ENCODE data around the gene PPCDC. TPM values are rescaled to one million over a fixed set of nuclear protein-coding genes. Genes with fewer than 3 reads are reported as not detected.

Gene PPCDC
- total RNA-seq, 4 donors from 2014 or later, result 6.4 to 8.9 (median 7.4) TPM

GRCh38 chr15:74995182-74995778 is 28.1 kb upstream of the PPCDC start, which contains the start of gene SCAMP5:
Gene SCAMP5 (plus strand): TSS chr15:74995563. CDS start chr15:75011840, 16,277 bp downstream.
- H3K27ac ChIP-seq (replicated peaks in 1 of 4), result no peak within 1 kb of the TSS
- H3K4me3 ChIP-seq, result peak within 1 kb of the TSS; percentile 61 to 89 (median 66)
- intact Hi-C loops (cut with DNase I), result no loop called here
- H3K27me3 ChIP-seq, result peaks cover 0 to 45% (median 3%) of the 10 kb centered on the region in 4 donors
- peak; percentile 94 for DNase-seq (ENCODE audit: extremely low spot score)
- peaks cover 8 to 27% (median 16%) of the 10 kb centered on the region in 4 donors for H3K4me1 ChIP-seq
- H3K36me3 ChIP-seq, result no peaks in the 10 kb centered on the region
- WGBS, result 4% methylated on average over 12 of the region's 58 CpGs
- H3K9me3 ChIP-seq, result no peaks in the 10 kb centered on the region
- TF ChIP-seq POLR2A (IDR thresholded peaks at IDR 0.05; ENCODE audit: low read depth), result no peak
- TF ChIP-seq POLR2AphosphoS5 (IDR thresholded peaks at IDR 0.05), result peak in 1 of 2 donors; percentile 44

GRCh38 chr15:74995779-74996765 is 27.3 kb upstream of the PPCDC start:
- 11% methylated on average over 22 of the region's 42 CpGs for WGBS
- H3K27ac ChIP-seq (replicated peaks in 1 of 4), result no peak overlapping the region
- H3K4me1 ChIP-seq, result peaks cover 8 to 27% (median 16%) of the 10 kb centered on the region in 4 donors
- intact Hi-C loops (cut with DNase I), result no loop called here
- H3K9me3 ChIP-seq, result no peaks in the 10 kb centered on the region
- peaks cover 0 to 45% (median 3%) of the 10 kb centered on the region in 4 donors for H3K27me3 ChIP-seq
- TF ChIP-seq EP300 (IDR thresholded peaks at IDR 0.05) (no peak), CTCF (IDR thresholded peaks at IDR 0.05) (no peak), POLR2A (IDR thresholded peaks at IDR 0.05; ENCODE audit: low read depth) (no peak), POLR2AphosphoS5 (IDR thresholded peaks at IDR 0.05) (no peak)
- no peak for DNase-seq (ENCODE audit: extremely low spot score)
- no peaks in the 10 kb centered on the region for H3K36me3 ChIP-seq
- peak overlapping the region; percentile 61 to 89 (median 66) for H3K4me3 ChIP-seq

GRCh38 chr15:74997141-74997540 is 26.2 kb upstream of the PPCDC start:
- Histone ChIP-seq H3K4me3 (no peak overlapping the region), H3K27ac (replicated peaks in 1 of 4) (no peak overlapping the region), H3K36me3 (no peaks in the 10 kb centered on the region), H3K27me3 (peaks cover 0 to 35% (median 3%) of the 10 kb centered on the region in 4 donors), H3K4me1 (peaks cover 8 to 27% (median 16%) of the 10 kb centered on the region in 4 donors), H3K9me3 (no peaks in the 10 kb centered on the region)
- intact Hi-C loops (cut with DNase I), result no loop called here
- 76% methylated on average over 4 of the region's 4 CpGs for WGBS
- no peak for TF ChIP-seq POLR2A (IDR thresholded peaks at IDR 0.05; ENCODE audit: low read depth)
- TF ChIP-seq EP300 (IDR thresholded peaks at IDR 0.05), result no peak
- no peak for DNase-seq (ENCODE audit: extremely low spot score)

- WGBS, result 76% methylated on average over 2 of the region's 2 CpGs
- peaks cover 8 to 27% (median 16%) of the 10 kb centered on the region in 4 donors for H3K4me1 ChIP-seq
- no peaks in the 10 kb centered on the region for H3K9me3 ChIP-seq
- no peaks in the 10 kb centered on the region for H3K36me3 ChIP-seq
- no peak for DNase-seq (ENCODE audit: extremely low spot score)
- intact Hi-C loops (cut with DNase I), result no loop called here
- H3K4me3 ChIP-seq, result no peak overlapping the region
- no peak overlapping the region for H3K27ac ChIP-seq (replicated peaks in 1 of 4)
- H3K27me3 ChIP-seq, result peaks cover 0 to 34% (median 3%) of the 10 kb centered on the region in 4 donors
- TF ChIP-seq POLR2A (IDR thresholded peaks at IDR 0.05; ENCODE audit: low read depth), result no peak
- no peak for TF ChIP-seq EP300 (IDR thresholded peaks at IDR 0.05)
- TF ChIP-seq CTCF (IDR thresholded peaks at IDR 0.05), result no peak
- TF ChIP-seq POLR2AphosphoS5 (IDR thresholded peaks at IDR 0.05), result no peak
These were observed 25.8 kb upstream of the PPCDC start for GRCh38 chr15:74997543-74997942.

- Histone ChIP-seq H3K9me3 (no peaks in the 10 kb centered on the region), H3K4me3 (no peak overlapping the region), H3K4me1 (peaks cover under 1 to 9% (median 3%) of the 10 kb centered on the region in 4 donors), H3K27me3 (peaks cover 0 to 17% (median under 1%) of the 10 kb centered on the region in 4 donors), H3K36me3 (no peaks in the 10 kb centered on the region), H3K27ac (replicated peaks in 1 of 4) (no peak overlapping the region)
- 97% methylated on average over 4 of the region's 6 CpGs for WGBS
- intact Hi-C loops (cut with DNase I), result no loop called here
- no peak for DNase-seq (ENCODE audit: extremely low spot score)
- TF ChIP-seq POLR2AphosphoS5 (IDR thresholded peaks at IDR 0.05) (no peak), CTCF (IDR thresholded peaks at IDR 0.05) (no peak), POLR2A (IDR thresholded peaks at IDR 0.05; ENCODE audit: low read depth) (no peak), EP300 (IDR thresholded peaks at IDR 0.05) (no peak)
These were observed 22.1 kb upstream of the PPCDC start for GRCh38 chr15:75001310-75001709.

Data from esophagus muscularis mucosa (tissue), 4 donors.